Neural progenitor cell (in vitro differentiated cells): ENCODE data around the gene IDI2.

ENCODE experiments used
- CTCF ChIP-seq: fragments of 200-600 bp; sonication (generic); IDR thresholded peaks from 2 replicates; pipeline ENCODE4 v1.5.1; 2017; ENCODE audit warnings: antibody characterized with exemption, mild to moderate bottlenecking
- EZH2 ChIP-seq: fragments of 200-600 bp; sonication (generic); IDR thresholded peaks from 2 replicates; pipeline ENCODE4 v1.6.1; 2017; ENCODE audit warnings: antibody characterized with exemption, mild to moderate bottlenecking, moderate library complexity
- EZH2phosphoT487 ChIP-seq: fragments of 200-600 bp; sonication (generic); IDR thresholded peaks from 2 replicates; pipeline ENCODE4 v1.6.1; 2017; ENCODE audit warnings: antibody characterized with exemption

- TF ChIP-seq CTCF (no peak), EZH2 (no peak), EZH2phosphoT487 (no peak)
Observed at GRCh38 chr10:1040133-1040532, 14.5 kb upstream of the IDI2 start.
